Panc1 (cell line): ENCODE results near the gene PLEKHA7. TPM values are rescaled to one million over a fixed set of nuclear protein-coding genes. Genes with fewer than 3 reads are reported as not detected.

Source experiments
- ATAC-seq: fragments of 200-7000 bp; cut with Tn5 transposase; 2 replicates; pipeline ENCODE4 v1.9.1; 2020; ENCODE audit warnings: mild to moderate bottlenecking, moderate library complexity
- BruUV-seq: library from RNA; stranded (reverse); fragments of 400-500 nt; replicated peaks from 2 replicates; lab custom pipeline; 2021; lab: Mats Ljungman, UMichigan
- CTCF ChIA-PET: fragments of 300-600 bp; sonication (Branson Sonifier 250); formaldehyde crosslinking; loops from one replicate; lab custom pipeline; 2022; ENCODE audit warnings: antibody characterized with exemption; lab: Charles Lee
- POLR2A ChIA-PET: fragments of 300-600 bp; sonication (Branson Sonifier 250); formaldehyde crosslinking; loops from one replicate; lab custom pipeline; 2022; ENCODE audit warnings: antibody characterized with exemption; lab: Charles Lee
- DNase-seq: peaks from one replicate; pipeline ENCODE4 v3.0.0-alpha.2; 2010; ENCODE audit warnings: low read depth, low spot score
- H3K27ac ChIP-seq: 2 replicates; pipeline ENCODE4 v1.5.1; 2011; ENCODE audit warnings: mild to moderate bottlenecking, low read length, inconsistent platforms
- H3K27me3 ChIP-seq: fragments of 200-500 bp; sonication (Bioruptor generic); 2 replicates; pipeline ENCODE4 v1.6.0; 2014; ENCODE audit warnings: low read length, inconsistent platforms; ENCODE audit not compliant: control insufficient read depth, insufficient read depth
- H3K36me3 ChIP-seq: fragments of 200-500 bp; sonication (Bioruptor generic); 2 replicates; pipeline ENCODE4 v1.5.1; 2014; ENCODE audit warnings: inconsistent platforms, mild to moderate bottlenecking, low read length, moderate library complexity; ENCODE audit not compliant: control insufficient read depth, insufficient read depth
- H3K4me1 ChIP-seq: 2 replicates; pipeline ENCODE4 v1.5.1; 2011; ENCODE audit warnings: inconsistent platforms, mild to moderate bottlenecking, low read length, moderate library complexity; ENCODE audit not compliant: control insufficient read depth, insufficient read depth
- H3K4me3 ChIP-seq, 2 experiments: 2 replicates each; pipeline ENCODE4 v1.5.1; 2011 to 2012; ENCODE audit warnings: low read depth in 2 of 2, low read length in 2 of 2, mild to moderate bottlenecking in 2 of 2, inconsistent platforms in 1 of 2, moderate library complexity in 1 of 2
- H3K9me3 ChIP-seq: fragments of 200-500 bp; sonication (Bioruptor generic); 2 replicates; pipeline ENCODE4 v1.5.1; 2014; ENCODE audit warnings: low read depth, mild to moderate bottlenecking, inconsistent platforms, low read length, moderate library complexity; ENCODE audit not compliant: control insufficient read depth, insufficient read depth
- CTCF ChIP-seq: fragments of 450-650 bp; IDR thresholded peaks from 2 replicates; pipeline ENCODE4 v1.5.1; 2017; ENCODE audit warnings: mild to moderate bottlenecking
- POLR2AphosphoS5 ChIP-seq: IDR thresholded peaks from 2 replicates; pipeline ENCODE4 v1.6.1; 2012; ENCODE audit warnings: mild to moderate bottlenecking, low read depth, low read length, moderate library complexity
- REST ChIP-seq, 2 experiments: IDR thresholded peaks; 2 replicates each; pipeline ENCODE4 v1.6.1; 2011 to 2012; ENCODE audit warnings: low read depth in 2 of 2, control low read depth in 1 of 2, low read length in 1 of 2, mild to moderate bottlenecking in 1 of 2, moderate library complexity in 1 of 2; ENCODE audit not compliant: insufficient read depth in 1 of 2
- SIN3A ChIP-seq: IDR thresholded peaks from 2 replicates; pipeline ENCODE4 v1.6.1; 2012; ENCODE audit warnings: low read depth, mild to moderate bottlenecking, low read length, moderate library complexity, borderline replicate concordance; ENCODE audit not compliant: insufficient read depth
- TCF7L2 ChIP-seq: IDR thresholded peaks from 2 replicates; pipeline ENCODE4 v1.6.1; 2011; ENCODE audit warnings: mild to moderate bottlenecking, low read depth, low read length, inconsistent platforms
- in situ Hi-C: cut with HindIII; loops from 2 replicates; pipeline ENCODE4 v1.10.0; 2016; ENCODE audit warnings: low sequenced_read_pairs, low pct_unique_long_range_greater_than_20kb
- intact Hi-C: fragments of 100-400 bp; cut with micrococcal nuclease; formaldehyde crosslinking; loops from one replicate; pipeline ENCODE4 v1.10.0; 2022; ENCODE audit not compliant: unreplicated experiment
- total RNA-seq: library from RNA; stranded (reverse); gene quantifications from one replicate; pipeline ENCODE4 v1.2.1, GENCODE V29; 2021; ENCODE audit not compliant: unreplicated experiment

The PLEKHA7 gene
- total RNA-seq, 1 experiment from 2014 or later: 11.6 TPM

GRCh38 chr11:16935518-16936302 lies 78.5 kb downstream of the PLEKHA7 start:
- DNase-seq: peak; percentile 20
- POLR2A ChIA-PET: no interaction called here
- ATAC-seq: peak; percentile 77; the same call in 1 of the 2 replicates

GRCh38 chr11:16933756-16934603 lies 80.2 kb downstream of the PLEKHA7 start:
- in situ Hi-C loops: no loop called here
- ATAC-seq (no peak), DNase-seq (no peak)
- CTCF ChIA-PET: no interaction called here
- intact Hi-C loops: no loop called here
- Histone ChIP-seq H3K9me3 (no peaks in the 10 kb centered on the region), H3K4me1 (no peaks in the 10 kb centered on the region), H3K27me3 (no peaks in the 10 kb centered on the region), H3K36me3 (no peaks in the 10 kb centered on the region), H3K27ac (no peak overlapping the region), H3K4me3 (no peak overlapping the region)
- POLR2A ChIA-PET: no interaction called here
- no TSS peak for BruUV-seq
- no peak for TF ChIP-seq REST (IDR thresholded peaks at IDR 0.05; ENCODE audit: insufficient read depth in 1 of 2, low read depth in 2 of 2, low read length in 1 of 2)
- TF ChIP-seq TCF7L2: no peak
- no peak for TF ChIP-seq POLR2AphosphoS5
- TF ChIP-seq CTCF: no peak
- no peak for TF ChIP-seq SIN3A

More at GRCh38 chr11:16935518-16936302, 78.5 kb downstream of the PLEKHA7 start:
- Histone ChIP-seq H3K4me3 (no peak overlapping the region), H3K9me3 (no peaks in the 10 kb centered on the region), H3K27me3 (no peaks in the 10 kb centered on the region), H3K27ac (no peak overlapping the region), H3K4me1 (no peaks in the 10 kb centered on the region), H3K36me3 (no peaks in the 10 kb centered on the region)
- CTCF ChIA-PET: no interaction called here
- in situ Hi-C loops: no loop called here
- intact Hi-C loops: no loop called here
- BruUV-seq: no TSS peak
- TF ChIP-seq CTCF (peak; percentile 87), TCF7L2 (no peak)
